CD4-positive, alpha-beta T cell treated with Interleukin-17A for 1 hour (primary cell): ENCODE measurements around the gene NOL6.

Source experiments
- DNase-seq: peaks from one replicate; pipeline ENCODE4 v3.0.0-alpha.2; 2020

Gene NOL6

DNA sequence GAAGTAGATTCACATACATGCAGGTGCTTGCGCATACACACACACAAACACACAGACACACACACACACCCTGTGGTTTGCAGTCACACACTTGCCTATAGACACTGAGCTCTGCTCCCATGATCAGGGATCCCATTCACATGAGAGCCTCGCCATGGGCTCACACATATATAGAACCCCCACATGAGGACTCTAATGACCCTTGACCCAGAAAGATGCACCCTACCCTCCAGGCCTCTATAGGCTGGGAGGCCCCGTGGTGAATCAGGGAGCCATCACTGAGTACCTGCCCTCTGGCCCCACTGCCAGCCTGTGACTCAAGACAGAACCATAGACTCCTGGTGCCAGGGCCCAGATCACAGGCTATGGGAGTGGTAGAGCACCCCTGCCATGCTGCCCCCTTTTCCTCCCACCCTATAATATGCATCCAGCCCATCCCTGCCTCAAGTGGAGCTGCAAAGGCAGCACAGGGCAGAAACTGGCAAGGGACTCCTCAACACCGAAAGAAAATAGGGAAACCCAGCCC lies 23.0 kb downstream of the NOL6 start:
- no peak for DNase-seq

DNA sequence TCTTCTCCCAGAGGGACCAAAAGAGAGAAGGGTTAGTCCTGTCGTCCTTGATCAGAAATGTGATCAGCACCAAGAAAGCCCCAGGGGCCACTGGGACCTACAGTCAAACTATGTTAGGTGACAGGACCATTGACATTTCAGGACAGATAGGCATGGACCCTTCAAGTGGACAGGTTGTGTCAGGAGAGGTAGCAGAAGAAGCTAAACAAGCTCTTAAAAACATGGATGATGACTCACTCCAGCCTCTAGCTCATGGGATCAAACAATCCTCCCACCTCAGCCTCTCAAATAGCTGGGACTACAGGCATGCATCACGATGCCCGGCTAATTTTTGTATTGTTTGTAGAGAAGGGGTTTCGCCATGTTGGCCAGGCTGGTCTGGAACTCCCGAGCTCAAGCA lies 24.0 kb downstream of the NOL6 start:
- no peak for DNase-seq

DNA sequence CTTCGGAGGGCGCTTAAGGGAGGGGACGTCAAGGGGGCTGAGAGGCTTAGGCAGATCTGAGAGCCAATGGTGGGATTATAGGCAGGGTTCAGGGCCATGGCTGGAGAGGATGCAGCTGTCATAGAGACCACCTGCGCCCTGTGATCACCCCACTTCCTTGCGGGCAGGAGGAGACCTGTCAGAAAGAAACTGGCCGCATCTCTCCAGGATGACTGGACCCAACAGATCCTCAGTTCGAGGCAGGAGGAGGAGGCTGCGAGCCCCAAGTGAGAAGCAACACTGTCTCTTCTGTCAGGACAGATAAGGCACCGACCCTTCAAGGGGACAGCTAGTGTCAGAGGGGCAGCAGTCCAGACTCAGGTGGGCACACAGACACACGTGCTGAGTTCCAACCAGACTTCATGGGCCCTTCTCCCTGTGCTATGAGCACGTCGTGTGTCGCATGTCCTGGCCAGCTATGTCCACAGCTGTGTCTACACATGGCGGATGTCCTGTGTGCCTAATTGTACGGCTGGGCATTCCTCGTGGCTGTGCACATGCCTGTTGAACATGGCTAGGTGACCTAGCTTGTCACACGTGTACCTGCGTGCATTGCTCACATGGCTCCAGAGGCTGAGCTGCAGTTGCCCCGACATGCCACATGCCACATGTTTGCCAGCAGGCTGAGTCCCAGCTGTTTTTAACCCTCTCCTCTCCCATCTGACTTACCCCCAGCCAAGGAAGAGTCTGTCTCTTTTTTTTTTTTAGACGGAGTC lies 25.7 kb downstream of the NOL6 start:
- peak; percentile 10 for DNase-seq

DNA sequence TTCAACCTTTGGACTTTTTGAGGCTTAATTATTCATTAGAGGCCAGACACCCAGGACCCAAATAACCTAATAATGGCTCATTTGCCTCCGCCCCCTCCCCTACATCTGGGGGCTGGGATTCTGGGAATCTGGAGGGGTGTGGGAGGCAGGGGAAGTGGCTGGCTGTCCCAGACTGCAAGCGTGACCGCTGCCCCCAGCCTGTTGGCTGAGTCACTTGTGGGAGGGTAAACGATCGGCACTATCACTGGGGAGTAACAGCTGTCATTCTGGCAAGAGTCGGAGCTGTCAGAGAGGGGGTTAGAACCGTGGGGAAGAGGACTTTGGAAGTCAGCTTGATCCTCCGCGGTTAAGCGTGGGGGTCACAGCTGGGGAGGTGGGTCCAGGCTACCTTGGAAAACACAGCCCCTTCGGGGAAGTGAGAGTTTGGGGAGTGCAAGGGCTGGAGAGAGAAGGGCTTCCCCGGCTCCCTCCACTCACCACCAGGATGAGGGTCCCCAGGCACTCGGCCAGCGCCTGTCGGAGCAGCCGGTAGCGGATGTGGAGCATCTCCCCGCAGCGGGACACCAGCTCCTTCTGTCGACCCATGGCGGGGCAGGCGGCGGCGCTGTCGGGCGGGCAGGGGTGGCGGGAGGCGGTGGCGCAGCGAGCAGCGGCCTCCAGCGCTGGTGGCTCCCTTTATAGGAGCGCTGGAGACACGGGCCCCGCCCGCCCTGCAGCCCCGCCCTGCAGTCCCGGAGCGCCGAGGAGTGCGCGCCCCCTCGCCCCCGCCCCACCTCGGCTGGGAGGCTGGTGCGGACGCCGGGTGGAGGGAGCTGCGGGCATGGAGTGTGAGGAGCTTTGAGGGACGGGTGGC lies 26.6 kb downstream of the NOL6 start, which contains the start of gene AQP3:
Gene AQP3, minus strand, starts transcription at position 648 of the 853 bp plus-strand sequence. Its CDS starts 63 bp downstream, at position 585.
- DNase-seq: peak; percentile 84

DNA sequence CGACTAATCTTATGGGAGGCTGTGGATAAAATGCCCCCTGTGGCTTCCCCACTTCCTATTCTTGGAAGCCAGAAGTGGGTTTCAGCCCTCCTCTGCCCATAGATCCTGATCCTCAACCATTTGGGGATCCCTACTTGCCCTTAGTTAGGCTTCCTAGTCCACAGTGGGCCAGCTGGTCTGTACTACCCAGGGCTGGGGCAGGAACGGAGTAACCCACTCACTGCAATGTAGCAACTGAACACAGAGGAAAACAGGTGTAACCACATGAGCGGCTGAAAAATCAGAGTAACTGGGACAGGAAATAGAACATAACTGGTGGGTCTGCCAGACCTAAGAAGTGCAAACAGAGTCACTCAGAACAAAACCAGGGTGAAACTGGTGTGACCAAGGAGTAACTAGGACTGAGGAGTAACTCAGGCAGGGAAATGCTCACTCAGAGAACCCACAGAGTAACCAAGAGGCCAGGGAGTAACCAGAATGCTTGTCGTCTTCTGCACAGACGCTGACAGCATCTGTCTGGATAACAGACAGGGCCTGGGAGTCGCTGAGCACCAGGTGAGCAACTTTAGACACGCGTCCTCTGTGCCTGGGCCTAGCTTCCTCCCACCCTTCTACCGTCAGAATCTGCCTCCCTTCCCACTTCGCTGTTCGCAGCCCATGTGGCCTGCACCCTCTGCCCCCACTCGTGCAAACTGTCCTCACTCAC lies 27.3 kb downstream of the NOL6 start:
- peak; percentile 76 for DNase-seq

DNA sequence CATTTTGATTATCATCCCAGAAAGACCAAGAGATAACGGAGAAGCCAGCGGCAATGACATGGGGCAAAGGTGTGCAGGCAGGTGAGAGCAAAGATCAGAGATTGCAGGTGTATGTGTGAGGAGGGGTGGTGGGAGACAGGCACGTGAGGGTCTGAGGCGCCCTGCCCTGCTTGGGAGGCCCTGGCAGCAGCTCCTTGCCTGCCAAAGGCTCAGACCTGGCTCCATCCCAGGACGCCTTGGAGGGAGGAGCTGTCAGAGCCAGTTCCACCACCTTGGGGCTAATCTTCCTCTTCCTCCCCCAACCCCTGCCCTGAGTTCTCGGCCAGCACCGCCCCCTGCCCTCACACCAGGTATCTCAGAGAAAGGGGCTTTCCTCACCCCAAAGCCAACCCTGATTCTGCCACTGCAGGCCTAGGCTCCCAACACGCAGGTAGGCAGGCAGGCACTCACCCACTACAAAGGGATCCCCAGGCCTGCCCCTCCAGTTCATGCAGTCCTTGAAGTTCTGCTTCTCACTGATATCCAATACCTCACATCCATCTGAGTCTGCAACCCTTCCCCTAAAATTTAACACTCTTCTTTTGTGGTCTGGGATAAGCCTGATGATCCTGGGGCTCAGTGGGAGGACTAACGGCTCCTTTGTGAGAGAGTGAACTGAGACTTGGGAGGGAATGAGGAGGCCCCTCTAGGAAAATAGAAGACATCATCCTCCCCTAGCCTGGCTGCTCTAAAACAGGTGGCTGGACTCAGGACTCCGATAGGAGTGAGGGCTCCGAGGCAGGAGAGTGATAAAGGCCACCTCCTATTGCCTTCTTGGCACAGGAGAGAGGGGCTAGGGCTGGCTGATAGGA lies 28.1 kb downstream of the NOL6 start:
- DNase-seq: peak; percentile 60

DNA sequence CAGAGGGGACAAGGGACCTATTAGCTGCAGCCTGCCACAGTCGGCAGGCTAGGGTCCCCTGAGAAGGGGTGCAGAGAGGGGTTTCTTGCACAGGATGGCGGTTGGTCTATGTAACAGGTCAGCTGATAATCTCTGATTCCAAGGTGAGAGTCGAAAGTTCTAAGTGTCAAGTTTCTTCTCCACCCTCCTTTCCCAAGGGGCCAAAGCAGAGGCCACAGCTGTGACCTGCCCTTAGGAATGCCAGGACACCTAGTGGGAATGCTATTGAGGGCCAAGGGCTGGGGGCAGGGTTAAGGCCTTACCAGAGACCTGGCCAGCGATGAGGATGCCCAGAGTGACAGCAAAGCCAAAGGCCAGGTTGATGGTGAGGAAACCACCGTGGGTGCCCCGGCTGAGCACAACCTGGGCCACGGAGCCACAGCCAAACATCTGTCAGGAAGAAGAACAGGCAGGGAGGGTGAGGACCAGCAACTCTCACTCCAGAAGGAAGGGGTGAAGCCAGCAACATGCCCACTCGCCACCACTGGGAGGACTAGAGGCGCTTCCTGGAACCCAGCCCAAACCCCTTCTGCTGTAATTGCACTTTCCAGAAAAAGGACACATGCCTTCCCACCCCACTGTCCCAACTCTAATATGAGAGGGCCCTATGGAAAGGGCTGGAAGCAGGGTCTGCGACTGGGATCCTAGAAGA lies 30.1 kb downstream of the NOL6 start:
- no peak for DNase-seq

DNA sequence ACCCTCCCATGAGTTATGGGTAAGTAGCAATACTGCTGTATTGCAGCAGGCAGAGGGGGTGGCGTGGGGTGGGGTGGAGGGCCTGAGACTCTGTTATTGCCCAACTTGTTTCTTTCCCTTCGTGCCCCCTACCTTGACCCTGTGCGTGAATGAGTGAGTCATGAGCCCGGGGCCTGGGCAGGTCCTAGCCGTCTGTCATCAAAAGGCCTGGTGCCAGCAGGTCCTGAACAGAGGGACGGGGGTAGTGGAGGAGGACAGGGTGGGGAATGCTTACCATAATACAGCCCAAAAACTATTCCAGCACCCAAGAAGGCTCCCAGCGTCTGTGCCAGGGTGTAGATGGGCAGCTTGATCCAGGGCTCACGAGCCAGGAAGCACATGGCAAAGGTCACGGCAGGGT lies 30.7 kb downstream of the NOL6 start:
- no peak for DNase-seq

DNA sequence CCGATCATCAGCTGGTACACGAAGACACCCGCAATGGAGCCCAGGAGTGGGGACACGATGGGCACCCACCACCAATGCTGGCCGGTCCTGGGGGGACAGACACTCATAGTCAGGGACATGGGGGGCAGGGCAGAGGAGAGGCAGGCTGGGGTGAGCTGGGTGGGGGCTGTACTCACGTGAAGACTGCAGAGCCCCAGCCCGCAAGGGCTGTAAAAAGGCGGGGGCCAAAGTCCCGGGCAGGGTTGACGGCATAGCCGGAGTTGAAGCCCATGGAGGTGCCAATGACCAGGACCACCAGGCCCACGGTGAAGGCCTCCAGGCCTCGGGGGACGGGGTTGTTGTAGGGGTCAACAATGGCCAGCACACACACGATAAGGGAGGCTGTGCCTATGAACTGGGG lies 31.6 kb downstream of the NOL6 start:
- DNase-seq: no peak

DNA sequence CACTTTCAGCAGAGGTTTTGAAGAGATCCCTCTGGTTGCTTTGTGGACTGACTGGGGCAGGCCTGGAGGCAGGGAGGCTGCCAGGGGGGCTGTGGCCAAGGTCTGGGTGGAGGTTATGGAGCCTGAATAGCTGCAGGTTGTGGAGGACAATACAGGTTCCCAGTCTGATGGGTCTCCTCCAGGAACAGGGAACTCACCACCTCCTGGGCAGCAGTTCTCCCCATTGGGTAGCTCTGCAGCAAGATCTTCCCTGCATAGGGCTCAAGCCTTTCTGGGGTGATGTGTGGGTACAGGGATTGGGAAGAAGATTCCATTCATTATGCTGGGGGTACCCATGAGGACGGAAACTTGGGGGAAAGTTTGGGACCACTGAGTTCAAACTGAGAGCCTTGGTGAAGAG lies 33.1 kb downstream of the NOL6 start:
- no peak for DNase-seq

DNA sequence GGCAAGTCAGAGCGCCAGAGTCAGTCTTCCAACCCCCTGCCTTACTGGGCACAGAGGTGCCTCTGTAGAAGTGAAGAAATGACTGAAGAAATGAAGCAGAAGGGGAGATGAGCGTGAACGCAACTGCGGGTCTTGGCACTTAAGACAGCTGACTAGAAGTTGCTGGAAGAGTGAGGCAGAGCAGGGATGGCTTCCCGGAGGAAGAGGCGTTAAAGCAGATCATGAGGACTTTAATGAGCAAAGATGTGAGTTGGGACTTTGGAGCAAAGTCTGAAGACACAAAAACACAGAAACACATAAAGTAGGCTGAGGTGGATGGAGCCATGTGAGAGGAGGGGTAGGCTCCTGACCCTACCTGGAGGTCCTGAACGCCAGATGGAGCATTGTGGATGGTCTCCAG lies 33.5 kb downstream of the NOL6 start:
- DNase-seq: no peak

DNA sequence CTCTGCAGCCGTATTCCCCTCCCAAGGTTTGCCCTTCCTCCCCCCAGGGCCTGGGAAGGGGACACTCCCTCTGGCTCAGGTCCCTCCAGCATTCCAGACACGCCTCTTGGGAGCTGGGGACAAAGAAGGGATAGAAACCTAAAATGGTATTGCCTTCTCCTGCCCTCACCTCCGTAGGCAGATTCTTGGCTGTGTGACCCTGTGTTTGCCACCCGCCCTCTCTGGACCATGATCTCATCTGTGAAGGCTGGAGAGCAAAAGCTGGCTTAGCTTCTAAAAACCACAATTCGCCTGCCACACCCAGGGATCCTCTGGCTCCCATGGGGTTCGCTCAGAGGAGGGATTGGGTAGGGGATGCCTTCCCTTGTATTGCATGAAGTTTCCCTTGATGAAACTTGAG lies 34.0 kb downstream of the NOL6 start:
- no peak for DNase-seq

DNA sequence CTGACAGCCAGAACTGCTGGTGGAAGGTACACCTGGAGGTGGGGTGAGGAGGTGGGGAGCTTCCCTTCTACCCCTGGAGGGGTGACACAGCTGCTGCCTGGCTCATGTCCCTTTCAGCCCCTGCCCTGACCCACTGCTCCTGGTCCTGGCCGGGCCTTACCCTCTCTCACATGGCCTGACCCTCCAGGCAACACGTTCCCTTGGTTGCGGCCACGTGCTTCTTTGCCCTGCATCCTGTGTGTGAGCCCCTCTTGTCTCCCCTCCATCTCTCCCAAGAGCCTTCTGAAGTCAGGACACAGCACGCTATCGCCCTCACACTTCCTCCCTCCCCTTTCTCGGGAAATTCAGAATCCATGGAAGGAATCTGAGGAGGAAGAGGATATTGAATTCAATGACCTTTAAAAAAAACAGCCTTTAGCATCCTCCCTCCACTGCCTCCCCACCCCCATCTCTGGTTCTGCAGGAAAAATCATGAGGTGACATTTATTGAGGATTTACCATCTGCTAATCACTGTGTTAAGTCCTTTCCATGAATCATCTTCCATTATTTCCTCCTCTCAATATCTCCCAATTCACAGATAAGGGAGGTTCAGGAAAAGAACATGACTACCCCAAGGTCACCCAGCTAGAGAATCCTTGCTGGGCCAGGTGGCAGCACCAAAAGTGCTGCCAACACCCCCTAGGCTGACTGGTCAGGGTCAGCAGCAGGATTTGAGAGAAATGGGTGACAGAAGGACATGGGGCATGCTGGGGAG lies 34.6 kb downstream of the NOL6 start:
- DNase-seq: no peak

DNA sequence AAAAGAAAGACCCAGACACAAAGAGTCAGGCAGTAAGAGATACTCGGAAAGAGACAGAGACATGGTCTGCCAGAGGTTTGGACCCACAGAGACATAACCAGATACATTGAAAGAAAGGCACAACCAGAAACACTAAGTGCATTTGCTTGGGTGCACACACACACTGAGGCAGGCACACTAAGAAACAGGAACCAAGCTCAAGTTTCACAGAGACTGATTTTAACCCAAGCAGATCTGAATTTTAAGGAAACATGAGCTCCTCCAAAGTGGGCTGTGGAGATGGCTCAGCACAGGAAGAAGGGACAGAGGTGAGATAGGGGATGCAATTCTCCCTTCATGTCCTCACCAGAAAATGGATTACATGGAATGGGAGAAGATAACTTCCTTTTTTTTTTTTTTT lies 35.8 kb downstream of the NOL6 start:
- DNase-seq: no peak

DNA sequence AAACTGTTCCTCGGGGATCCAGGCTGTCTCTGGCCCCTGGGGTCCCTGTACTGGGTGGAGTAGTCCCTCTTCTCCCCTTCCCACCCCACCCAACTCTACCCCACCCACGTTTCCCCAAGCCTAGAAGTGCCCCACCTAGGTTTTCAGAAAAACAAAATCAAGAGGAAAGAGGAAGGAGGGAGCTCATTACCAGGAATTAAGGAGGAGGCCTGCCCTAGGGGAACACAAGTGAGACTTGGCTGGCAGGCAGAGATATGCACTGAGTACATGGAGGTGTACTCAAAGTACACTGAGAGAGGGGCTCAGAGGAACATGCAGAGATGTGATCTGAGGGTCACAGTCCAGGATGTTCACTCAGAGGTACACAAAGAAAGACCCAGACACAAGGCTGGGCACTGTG lies 36.5 kb downstream of the NOL6 start:
- DNase-seq: no peak

DNA sequence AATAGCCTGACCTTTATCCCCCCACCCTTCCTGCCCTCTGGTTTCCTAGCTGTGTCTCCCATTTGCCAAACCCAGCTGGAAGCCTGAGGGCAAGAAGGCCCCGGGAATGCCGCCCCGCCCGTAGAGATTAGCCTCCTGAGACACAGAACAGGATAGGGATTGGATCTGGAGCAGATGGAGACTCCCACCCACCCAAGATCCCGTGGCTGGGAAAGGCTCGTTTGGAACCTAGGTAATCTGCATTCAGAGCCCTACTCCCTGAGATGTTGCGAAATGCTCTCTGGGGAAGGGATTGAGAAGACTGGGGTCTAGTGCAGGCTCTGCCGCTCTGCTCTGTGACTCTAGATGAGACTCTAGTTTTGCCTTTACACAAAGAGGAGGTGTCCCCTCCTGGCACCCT lies 37.3 kb downstream of the NOL6 start:
- DNase-seq: no peak

DNA sequence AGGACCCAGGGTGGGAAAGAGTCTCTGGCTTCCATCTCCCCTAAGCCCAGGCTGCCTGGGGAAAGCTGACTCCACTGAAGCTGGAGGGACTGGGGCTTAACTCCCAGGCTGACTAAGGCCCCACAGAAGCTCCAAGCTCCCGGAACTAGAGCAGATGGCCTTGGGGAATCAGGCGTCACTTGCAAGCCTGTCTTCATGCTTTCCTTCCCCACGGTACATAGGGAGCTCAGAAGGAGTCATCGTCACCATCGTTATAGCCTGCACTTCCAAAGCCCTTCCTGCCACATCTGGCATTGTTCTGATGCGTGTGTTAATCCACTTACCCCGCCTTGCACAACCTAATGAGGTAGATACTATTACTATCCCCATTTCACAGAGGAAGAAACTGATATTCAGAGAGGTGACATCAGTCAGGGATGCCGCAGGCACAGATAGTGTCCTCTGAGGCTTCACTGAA lies 37.9 kb downstream of the NOL6 start:
- DNase-seq: no peak

DNA sequence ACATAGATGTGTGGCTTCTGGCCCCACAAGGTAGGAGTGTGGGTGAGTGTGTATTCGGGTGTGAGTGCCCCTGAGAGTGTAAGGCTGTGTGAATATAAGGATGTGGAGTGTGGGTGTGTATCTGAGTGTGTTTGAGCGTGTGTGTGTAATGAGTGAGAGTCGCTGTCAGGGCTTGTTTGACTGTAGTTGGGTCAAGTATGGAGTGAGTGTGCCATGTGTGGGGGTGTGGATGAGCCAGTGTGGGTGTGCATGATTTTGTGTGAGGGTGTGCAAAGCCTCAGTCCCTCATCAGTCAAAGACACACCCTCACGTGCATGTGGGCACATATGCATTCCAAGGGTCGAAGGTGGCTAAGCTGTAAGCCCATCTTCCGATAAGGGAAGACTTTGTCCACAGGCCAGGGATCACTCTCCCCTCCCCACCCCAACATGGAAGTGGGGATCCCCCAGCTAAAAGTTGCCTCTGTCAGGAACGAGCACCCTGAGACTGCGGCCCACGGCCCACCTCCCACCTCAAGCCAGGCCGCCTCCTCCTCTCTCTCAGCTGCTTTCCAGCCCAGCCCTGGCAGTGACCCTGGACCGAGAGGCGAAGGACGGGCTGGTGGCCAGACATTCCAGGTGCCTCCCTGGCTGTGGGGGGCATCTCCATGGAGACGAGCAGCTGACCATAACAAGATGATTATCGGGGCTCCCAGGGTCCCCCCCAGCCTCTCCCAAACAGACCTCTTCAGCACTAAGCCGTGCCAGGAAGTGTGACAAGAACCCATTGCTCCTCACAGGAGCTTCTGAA lies 39.2 kb downstream of the NOL6 start:
- DNase-seq: no peak

DNA sequence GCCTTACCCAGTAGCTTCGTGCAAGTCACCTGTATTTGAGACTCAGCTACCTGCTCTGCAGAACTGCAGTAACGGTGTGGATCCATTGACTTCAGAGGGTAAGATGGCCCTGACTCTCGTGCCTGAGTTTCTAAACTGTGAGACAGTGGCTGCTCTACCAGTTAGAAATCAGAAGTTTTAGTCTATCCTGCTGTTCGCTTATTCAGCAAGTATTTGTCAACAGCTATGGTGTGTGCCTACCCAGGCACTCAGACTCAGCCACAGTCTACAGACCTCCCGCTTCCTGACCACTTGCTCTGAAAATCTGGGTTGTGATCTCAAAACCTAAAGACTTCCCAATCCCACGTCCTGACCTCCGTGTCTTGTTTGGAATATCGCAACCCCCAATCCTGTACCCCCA lies 39.9 kb downstream of the NOL6 start:
- DNase-seq: no peak

DNA sequence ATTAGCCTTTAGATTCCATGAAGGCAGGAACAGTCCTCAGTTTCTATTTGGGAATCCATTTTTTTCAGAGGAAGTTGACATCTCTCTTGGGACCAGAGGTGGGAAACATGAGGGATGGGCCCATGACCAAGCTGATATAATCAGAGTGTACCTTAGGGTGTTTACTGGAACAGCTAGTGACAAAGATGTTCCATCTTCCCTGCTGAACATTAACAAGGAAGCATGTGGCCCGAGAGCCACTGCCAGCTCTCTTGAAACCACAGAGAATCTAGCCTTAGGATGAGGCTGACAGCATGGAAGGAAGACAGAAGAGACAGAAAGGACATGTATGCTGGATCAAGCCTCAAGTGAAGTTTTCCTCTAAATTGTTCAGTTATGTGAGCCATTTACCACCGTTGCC lies 42.3 kb downstream of the NOL6 start:
- DNase-seq: no peak
